LNCaP clone FGC (cell line): ENCODE measurements around the gene TERF2IP.

Experiments used
- DNase-seq: peaks from one replicate; pipeline ENCODE4 v3.0.0-alpha.2; 2011; ENCODE audit warnings: low read depth
- H3K4me3 ChIP-seq: 2 replicates; pipeline ENCODE4 v1.5.1; 2011; ENCODE audit warnings: mild to moderate bottlenecking, low read depth, low read length, control low read depth
- TF ChIP-seq, protein P1 (sequence below): IDR thresholded peaks from 2 replicates; pipeline ENCODE4 v1.5.1; 2012; ENCODE audit warnings: mild to moderate bottlenecking; ENCODE audit not compliant: control insufficient read depth, insufficient read depth; ENCODE audit errors: extremely low read depth

Gene TERF2IP, protein sequence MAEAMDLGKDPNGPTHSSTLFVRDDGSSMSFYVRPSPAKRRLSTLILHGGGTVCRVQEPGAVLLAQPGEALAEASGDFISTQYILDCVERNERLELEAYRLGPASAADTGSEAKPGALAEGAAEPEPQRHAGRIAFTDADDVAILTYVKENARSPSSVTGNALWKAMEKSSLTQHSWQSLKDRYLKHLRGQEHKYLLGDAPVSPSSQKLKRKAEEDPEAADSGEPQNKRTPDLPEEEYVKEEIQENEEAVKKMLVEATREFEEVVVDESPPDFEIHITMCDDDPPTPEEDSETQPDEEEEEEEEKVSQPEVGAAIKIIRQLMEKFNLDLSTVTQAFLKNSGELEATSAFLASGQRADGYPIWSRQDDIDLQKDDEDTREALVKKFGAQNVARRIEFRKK

DNA sequence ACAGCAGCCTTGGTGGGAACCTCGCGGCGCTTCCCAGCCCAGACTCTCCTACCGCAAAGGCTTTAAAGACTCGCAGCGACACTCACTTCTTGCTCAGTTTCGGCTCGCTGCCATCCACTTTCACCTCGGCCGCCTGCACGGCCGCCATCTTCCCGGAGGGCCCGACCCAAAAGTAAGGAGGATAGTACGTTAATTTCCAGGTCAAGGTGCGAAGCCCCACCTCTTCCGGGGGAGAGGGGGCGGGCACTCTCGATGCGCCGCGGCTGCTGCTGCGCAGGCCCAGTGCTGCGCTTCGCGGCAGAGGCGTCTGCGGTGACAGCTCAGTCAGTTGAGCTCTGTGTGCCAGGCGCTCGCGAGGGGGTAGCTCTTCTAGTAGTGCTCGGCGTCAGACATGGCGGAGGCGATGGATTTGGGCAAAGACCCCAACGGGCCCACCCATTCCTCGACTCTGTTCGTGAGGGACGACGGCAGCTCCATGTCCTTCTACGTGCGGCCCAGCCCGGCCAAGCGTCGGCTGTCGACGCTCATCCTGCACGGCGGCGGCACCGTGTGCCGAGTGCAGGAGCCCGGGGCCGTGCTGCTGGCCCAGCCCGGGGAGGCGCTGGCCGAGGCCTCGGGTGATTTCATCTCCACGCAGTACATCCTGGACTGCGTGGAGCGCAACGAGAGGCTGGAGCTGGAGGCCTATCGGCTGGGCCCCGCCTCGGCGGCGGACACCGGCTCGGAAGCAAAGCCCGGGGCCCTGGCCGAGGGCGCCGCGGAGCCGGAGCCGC is at the start of gene TERF2IP, which contains the start of gene KARS1:
TERF2IP (plus strand) TSS at position 282 of the 773 bp plus-strand sequence; CDS start at position 392, 110 bp downstream.
KARS1 (minus strand) TSS at position 174 of the 773 bp plus-strand sequence; CDS start at position 148, 26 bp downstream.
- peak within 1 kb of the TSS; percentile 88 for H3K4me3 ChIP-seq
- DNase-seq: peak; percentile 66
- TF ChIP-seq, protein P1, sequence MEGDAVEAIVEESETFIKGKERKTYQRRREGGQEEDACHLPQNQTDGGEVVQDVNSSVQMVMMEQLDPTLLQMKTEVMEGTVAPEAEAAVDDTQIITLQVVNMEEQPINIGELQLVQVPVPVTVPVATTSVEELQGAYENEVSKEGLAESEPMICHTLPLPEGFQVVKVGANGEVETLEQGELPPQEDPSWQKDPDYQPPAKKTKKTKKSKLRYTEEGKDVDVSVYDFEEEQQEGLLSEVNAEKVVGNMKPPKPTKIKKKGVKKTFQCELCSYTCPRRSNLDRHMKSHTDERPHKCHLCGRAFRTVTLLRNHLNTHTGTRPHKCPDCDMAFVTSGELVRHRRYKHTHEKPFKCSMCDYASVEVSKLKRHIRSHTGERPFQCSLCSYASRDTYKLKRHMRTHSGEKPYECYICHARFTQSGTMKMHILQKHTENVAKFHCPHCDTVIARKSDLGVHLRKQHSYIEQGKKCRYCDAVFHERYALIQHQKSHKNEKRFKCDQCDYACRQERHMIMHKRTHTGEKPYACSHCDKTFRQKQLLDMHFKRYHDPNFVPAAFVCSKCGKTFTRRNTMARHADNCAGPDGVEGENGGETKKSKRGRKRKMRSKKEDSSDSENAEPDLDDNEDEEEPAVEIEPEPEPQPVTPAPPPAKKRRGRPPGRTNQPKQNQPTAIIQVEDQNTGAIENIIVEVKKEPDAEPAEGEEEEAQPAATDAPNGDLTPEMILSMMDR: no peak

DNA sequence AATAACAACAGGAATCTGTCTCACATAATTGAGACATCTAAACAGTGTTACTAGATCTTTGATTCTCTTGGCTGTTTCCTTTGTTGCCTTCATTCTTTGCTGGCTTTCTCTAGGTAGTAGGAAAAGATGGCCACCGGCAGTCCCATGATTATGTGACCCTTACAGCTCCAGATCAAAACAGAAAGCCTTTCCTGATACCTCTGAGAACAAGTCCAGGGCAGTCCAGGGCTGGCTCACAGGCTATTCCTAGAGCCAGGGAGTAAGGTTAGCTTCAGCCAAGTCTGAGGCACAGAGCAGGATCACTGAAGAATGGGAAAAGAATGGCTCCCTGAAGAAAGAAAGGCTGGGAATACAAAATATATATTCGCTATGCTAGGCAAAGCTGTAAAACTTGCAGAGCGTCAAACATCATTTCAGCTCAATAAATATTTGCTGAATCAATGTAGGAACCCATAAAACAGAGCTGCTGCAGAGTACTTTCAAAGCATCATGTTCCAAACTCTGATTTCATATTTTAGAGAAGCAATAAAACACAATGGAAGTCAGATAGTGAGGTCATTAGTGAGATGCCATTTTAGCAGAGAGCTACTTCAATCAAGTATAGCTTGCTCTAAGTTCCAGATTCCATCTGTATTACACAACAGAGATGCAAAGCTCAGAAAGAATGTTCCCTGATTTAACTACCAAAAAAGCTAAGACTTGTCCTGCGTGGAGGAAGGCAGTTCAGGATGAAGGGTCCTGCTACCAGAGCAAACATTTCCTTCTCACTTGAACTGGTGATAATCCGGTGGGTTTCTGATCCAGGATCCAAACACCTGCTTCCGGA is 47.9 kb upstream of the TERF2IP start:
- peak; percentile 84 for DNase-seq
- no peak overlapping the region; the same call in 1 of the 2 replicates for H3K4me3 ChIP-seq
- TF ChIP-seq, protein P1: no peak

DNA sequence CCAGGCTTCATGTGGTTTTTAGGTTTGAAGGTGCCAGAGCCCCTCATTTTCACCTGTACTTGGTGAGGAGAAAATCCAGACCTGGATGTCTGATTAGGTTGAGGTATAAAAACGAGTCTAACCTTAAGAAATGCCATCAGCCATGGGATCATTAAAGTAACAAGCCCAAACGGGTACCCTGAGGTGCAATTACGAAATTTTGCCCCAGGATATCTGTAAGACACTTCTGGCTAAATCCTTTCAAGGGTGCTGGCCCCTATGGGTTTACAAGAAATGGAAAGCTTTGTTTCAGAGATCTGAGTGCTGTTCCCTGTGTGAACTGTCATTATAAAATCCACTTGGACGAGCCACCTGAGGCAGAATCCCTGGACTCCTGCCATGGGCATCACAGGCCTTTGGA is 44.3 kb upstream of the TERF2IP start:
- TF ChIP-seq, protein P1: no peak
- no peak for DNase-seq
- H3K4me3 ChIP-seq: no peak overlapping the region

DNA sequence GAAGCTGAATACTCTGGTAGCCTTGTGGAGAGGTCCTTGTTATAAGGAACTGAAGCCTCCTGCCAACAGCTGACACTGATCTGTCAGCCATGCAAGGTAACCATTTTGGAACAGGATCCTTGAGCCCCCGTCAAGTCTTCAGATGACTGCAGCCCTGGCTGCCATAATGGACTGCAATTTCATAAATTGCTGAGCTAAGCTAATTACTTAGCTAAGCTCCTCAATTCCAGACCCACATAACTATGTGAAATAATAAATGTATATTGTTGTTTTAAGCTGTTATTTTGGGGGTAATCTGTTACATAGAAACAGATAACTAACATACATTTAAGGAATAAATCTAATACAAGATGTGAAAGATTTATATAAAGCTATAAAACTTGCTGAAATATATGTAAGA is 41.1 kb upstream of the TERF2IP start:
- TF ChIP-seq, protein P1: no peak
- no peak overlapping the region for H3K4me3 ChIP-seq
- no peak for DNase-seq

DNA sequence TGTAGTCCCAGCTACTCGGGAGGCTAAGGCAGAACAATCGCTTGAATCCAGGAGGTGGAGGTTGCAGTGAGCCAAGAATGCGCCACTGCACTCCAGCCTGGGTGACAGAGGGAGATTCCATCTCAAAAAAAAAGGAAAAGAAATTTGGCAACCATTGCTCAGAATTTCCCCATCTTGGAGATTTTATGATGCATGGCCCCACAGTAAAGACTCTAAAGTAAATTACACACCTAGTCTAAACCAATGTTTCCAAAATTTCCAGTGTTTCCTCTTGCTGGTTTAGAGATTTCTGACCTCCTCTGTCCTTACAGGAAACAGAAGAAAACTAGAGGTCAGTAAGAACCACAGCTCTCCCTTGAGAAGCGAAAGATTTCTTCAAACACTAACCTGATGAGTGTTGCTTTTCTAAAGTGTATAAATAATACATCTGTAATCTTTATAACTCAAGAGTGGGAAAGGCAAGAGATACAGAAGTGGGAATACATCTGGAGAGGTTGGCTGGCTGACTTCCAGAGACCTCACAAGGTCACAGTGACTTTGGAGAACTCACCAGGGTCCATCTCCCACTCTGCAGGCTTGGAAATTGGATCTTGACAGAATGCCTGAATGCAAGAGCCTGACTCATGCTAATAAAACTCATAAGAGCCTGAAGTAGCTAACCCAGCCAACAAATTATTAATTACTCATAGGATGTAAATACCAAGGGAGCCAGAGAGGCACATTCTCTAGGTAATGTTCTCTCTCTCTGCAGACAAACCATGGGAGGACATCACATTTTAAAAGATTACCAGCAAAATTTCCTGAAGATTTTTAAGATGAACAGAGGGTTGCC is 33.3 kb upstream of the TERF2IP start:
- DNase-seq: no peak
- H3K4me3 ChIP-seq: no peak overlapping the region
- TF ChIP-seq, protein P1: no peak

DNA sequence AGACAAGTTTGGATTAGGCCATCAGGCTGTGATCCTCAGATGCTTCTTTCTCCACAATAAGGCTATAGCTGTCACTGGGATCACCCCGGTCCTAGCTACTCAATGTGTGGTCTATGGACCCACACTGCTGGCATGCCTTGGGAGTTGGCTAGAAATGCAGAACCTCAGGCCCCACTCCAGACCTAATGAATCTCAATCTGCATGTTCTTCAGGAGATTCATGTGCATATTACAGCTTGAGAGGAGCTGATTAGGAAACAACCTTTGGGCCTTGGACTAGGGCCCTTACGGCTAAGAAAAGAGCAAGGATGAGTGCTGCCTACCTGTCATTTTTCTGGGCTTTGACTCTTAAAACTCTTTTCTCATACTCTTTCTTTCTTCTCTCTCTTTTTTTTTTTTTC is 32.0 kb upstream of the TERF2IP start:
- DNase-seq: no peak
- no peak overlapping the region for H3K4me3 ChIP-seq
- TF ChIP-seq, protein P1: no peak
